Omental fat pad (tissue), 4 donors: Measurements from ENCODE around the gene PPP2R5E. TPM values are rescaled to one million over a fixed set of nuclear protein-coding genes. Genes with fewer than 3 reads are reported as not detected.

ENCODE experiments used
- ATAC-seq: fragments of 150-250 bp; one replicate; pipeline ENCODE4 v1.9.1; 2016; ENCODE audit warnings: mild to moderate bottlenecking, moderate library complexity; ENCODE audit not compliant: low FRiP score
- DNase-seq: peaks from one replicate; pipeline ENCODE4 v3.0.0-alpha.2; 2019; ENCODE audit warnings: low spot score
- CTCF ChIP-seq, 3 donors: fragments of 450-650 bp; IDR thresholded peaks; one replicate each; pipeline ENCODE4 v1.5.1; 2016 to 2017; ENCODE audit warnings: antibody characterized with exemption in 3 of 3, mild to moderate bottlenecking in 3 of 3, moderate library complexity in 2 of 3
- total RNA-seq, 4 donors: library from RNA; depleted of rRNA; stranded (reverse); fragments of >200 nt; gene quantifications; one replicate each; pipeline ENCODE4 v1.1.0, GENCODE V29; 2016

Gene PPP2R5E
- total RNA-seq, 4 donors from 2014 or later, result 17.0 to 23.3 (median 21.0) TPM

- TF ChIP-seq CTCF (IDR thresholded peaks at IDR 0.05), result no peak
- ATAC-seq (no peak), DNase-seq (no peak)
Observed at GRCh38 chr14:63394841-63395240, 148.3 kb downstream of the PPP2R5E start.

GRCh38 chr14:63394432-63394831 lies 148.7 kb downstream of the PPP2R5E start:
- ATAC-seq (no peak), DNase-seq (no peak)
- no peak for TF ChIP-seq CTCF (IDR thresholded peaks at IDR 0.05)

- no peak for TF ChIP-seq CTCF (IDR thresholded peaks at IDR 0.05)
- ATAC-seq (no peak), DNase-seq (no peak)
Observed at GRCh38 chr14:63393012-63393411, 150.2 kb downstream of the PPP2R5E start.

GRCh38 chr14:63392236-63392635 lies 150.9 kb downstream of the PPP2R5E start:
- no peak for TF ChIP-seq CTCF (IDR thresholded peaks at IDR 0.05)
- no peak for DNase-seq
- ATAC-seq, result no peak

GRCh38 chr14:63388766-63389431 lies 154.3 kb downstream of the PPP2R5E start:
- peak; percentile 83 for ATAC-seq
- DNase-seq, result peak; percentile 40

GRCh38 chr14:63387711-63388110 lies 155.5 kb downstream of the PPP2R5E start:
- ATAC-seq, result no peak
- no peak for DNase-seq
- TF ChIP-seq CTCF (IDR thresholded peaks at IDR 0.05), result no peak

More at GRCh38 chr14:63388766-63389431, 154.3 kb downstream of the PPP2R5E start:
- peak in 1 of 3 donors; percentile 55 for TF ChIP-seq CTCF (IDR thresholded peaks at IDR 0.05)

- no peak for ATAC-seq
- DNase-seq, result no peak
- TF ChIP-seq CTCF (IDR thresholded peaks at IDR 0.05), result no peak
Observed at GRCh38 chr14:63383776-63384367, 159.3 kb downstream of the PPP2R5E start.
